H54 (cell line): ENCODE results near the gene TPMT.

ENCODE experiments used
- DNase-seq: peaks from one replicate; pipeline ENCODE4 v3.0.0; 2011; ENCODE audit warnings: low spot score, mixed read lengths; ENCODE audit not compliant: insufficient read length
- FAIRE-seq: peaks from 3 replicates; lab custom pipeline; 2011; peaks lifted over from hg19 to GRCh38; lab: Jason Lieb, UNC
- POLR2A ChIP-seq: IDR thresholded peaks from 2 replicates; pipeline ENCODE4 v1.6.1; 2011; ENCODE audit warnings: low read depth, mild to moderate bottlenecking, low read length

TPMT gene

DNA sequence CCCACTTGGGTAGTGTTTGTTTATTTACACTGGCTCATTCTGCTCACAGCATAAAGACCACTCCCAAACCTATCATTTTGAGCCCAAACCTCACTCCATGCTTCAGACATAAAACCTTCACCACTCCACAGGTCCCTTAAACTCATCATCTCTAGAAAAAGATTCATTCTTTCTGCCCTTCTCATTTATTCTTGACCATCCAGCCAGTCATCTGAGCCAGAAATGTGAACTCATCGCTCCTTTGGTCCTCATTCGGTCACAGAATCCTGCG is 12.4 kb downstream of the TPMT start:
- FAIRE-seq (no peak), DNase-seq (no peak)
- no peak for TF ChIP-seq POLR2A

DNA sequence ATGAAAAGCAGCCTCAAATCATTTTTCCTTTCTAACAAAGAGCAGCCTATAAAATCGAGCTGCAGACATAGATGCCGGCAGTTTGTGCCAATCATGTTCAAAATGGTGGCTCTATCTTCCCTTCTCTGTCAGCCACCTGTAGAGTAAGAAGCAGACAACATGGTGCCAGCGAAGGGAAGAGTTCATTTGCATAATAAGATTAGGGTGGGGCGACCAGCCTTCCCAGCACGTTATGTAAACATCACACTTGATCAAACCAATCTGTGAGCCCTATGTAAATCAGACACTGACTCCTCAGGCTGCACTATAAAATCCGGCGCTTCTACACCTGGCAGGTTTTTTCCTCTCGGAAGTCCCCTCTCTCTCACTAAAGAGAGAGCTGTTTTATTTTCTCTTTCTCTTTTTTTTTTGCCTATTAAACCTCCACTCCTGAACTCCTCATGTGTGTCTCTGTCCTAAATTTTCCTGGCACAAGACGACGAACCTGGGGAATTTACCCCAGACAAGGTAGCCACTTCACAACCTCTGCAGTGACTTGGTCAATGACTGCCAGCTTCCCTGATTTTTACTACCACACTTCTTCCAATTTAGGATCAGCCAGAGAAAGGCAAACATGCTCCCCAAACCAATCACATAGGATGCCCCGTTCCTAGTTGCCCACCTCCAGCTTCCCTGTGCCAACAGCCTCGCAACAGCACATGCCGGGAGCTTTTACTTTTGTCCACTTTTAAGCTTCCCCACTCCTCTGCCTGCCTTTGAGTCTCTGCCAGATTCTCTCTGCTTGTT is 12.9 kb downstream of the TPMT start:
- TF ChIP-seq POLR2A = no peak
- DNase-seq = no peak
- FAIRE-seq = no peak

DNA sequence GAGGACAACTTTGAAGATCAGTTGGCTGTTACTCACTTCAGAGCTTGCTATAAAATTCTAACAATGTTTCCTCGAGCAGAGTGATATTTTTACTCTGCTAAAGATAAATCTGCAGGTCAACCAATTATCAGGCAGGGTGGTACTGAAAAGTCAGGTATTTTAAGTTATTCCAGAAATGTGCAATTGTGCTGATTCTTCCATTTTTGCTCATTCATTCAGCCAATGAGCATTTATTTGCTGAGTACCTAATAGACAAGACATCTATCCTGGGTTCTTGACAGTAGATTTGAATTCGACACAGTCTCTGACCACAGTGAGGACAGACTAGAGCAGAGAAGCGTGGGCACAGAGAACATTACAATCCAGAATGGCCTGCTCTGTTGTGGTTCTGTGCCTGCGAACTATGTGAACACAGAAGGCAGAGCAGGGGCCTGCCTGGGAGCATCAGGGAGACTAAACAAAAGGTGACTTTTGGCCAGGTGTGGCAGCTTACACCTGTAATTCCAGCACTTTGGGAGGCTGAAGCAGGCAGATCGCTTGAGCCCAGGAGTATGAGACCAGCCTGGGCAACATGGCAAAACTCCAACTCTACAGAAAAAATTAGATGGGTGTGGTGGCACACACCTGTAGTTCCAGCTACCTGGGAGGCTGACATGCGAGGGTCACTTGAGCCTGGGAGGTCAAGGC is 14.8 kb downstream of the TPMT start:
- no peak for TF ChIP-seq POLR2A
- DNase-seq (no peak), FAIRE-seq (no peak)

DNA sequence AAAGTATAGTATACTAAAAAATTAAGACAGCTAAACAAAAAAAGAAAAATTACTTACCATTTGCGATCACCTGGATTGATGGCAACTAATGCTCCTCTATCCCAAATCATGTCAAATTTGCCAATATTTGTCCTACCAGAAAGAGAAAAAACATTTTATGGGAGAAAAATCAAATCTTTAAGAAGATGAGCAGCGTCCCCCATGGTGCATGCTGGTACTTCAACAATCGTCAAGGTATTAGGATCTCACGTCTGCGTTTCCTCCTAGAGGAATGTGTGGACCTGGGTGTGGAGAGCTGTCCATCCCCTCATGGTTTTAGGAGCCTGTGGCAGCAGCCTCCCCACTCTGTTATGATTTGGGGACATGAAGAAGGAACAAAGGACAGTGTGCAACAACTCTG is 16.0 kb downstream of the TPMT start:
- DNase-seq (no peak), FAIRE-seq (no peak)
- TF ChIP-seq POLR2A = no peak

DNA sequence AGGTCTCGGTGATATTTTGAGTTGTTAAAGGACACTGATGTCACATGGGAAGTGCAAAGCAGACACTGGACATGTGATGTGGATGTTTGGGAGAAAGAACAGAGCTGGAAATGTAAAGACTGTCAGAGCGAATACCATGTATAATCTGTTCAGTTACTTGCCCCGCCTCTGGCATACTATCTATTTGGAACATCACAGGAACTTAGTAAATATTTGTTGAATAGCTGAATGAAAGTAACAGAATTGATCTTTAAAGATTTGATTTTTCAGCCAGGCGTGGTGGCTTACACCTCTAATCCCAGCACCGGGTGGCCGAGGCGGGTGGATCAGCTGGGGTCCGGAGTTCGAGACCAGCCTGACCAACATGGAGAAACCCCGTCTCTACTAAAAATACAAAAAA is 18.6 kb downstream of the TPMT start:
- no peak for DNase-seq

DNA sequence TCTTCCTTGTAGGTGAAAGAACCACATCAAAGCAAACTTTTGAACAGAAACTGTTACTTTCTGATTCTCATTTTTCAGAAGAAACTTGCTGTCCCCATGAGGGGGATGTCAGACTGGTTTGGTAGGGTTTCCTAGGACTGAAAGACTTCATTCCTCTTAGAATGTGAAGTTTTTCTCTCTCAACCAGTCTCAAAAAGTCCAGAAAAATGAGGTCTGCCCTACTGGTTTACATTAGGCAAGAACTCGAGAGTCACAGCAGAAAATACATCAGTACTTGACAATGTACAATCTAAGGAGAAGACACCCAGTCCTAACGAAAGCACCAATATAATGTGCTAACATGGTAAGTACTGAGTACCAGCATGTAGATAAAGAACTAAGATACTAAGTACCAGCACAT is 19.7 kb downstream of the TPMT start:
- no peak for FAIRE-seq
- TF ChIP-seq POLR2A = no peak
- DNase-seq = no peak

More for the DNA sequence above, 18.6 kb downstream of the TPMT start:
- no peak for TF ChIP-seq POLR2A
- FAIRE-seq = no peak

DNA sequence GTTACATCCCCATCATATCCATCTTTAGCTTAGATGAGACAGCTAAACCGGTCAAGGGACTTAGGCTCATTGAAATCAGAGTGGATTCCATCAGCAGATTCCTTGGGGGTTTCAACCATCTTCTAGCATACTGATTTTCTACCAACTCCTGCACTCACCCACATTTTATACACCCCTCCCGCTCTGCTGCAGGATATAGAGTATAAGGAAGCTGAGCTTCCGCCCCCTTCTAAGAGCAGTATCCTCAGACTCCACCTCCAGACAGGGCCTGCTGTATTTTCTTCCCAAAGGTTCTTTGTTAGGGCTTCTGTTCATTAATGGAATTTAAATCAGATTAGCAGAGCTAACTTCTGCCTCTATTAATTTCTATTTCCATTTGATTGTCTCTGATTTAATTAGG is 22.5 kb downstream of the TPMT start:
- TF ChIP-seq POLR2A = no peak
- FAIRE-seq (no peak), DNase-seq (no peak)

DNA sequence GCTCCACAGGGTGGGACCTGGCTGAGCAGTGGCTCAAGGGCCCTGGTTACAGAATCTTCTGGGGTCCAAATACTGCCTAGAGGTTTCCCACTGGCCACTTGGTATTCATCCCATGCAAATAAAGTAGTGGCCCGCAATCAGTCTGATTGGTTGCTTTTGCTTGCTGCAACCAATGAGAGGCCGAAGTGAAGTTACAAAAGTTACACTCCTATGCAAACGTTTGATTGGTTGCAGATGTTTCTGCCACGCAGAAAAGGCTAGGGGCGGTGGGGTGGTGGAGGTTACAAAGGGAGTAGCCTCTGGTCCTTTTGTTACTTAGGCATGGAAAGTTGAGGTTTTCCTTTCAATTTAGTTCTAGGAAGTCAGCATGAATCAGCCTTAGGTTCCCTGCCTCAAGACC is 28.8 kb downstream of the TPMT start:
- FAIRE-seq = no peak

DNA sequence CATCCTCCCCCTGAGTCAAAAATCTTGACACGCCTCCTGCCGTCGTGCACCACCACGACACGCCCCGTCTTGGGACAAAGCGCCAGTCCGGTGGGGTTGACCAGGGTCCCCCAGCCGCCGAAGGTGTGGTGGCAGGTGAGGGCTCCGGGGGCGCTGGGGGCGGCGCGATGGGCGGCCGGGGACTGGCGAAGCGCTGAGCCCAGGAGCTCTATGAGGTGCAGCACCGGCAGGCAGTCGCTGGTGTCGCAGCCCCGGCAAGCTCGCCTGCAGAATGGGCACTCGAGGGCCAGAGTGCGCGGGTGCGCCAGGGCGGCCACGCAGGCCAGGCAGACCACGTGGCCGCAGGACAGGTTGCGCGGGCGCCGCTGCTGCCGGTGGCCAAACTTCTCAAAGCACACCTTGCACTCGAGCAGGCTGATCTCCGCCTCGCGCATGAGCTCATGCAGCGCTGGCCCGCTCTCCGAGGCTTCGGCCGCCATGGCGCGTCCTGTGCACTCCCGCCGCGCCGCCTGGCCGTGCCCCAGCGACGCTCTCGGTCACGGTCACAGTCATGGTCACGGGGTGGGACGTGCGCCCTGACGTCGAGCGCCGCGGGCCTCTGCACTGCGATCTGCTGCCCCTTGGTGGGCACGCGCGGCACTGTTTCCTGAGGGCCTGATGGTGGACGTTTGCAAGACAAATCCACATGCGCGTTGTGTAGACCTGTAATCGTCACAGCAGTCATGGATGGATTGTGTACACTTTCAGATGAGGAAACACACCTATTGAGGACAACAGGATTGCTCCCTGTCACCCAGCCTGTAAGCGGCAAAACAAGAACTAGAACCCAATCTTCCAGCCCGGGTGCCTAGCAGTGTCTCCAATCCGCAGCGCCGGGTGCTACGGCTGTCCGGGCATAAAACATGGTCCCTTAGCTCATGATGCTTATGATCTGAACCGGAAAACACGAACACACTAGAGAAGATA is 32.5 kb downstream of the TPMT start, which contains the start of gene NHLRC1:
NHLRC1 (minus strand) TSS at position 550 of the 966 bp plus-strand sequence; CDS start at position 479, 71 bp downstream.
- no peak for DNase-seq
- no peak for TF ChIP-seq POLR2A
- FAIRE-seq = no peak

More for the DNA sequence above, 28.8 kb downstream of the TPMT start:
- TF ChIP-seq POLR2A = no peak
- DNase-seq = no peak

DNA sequence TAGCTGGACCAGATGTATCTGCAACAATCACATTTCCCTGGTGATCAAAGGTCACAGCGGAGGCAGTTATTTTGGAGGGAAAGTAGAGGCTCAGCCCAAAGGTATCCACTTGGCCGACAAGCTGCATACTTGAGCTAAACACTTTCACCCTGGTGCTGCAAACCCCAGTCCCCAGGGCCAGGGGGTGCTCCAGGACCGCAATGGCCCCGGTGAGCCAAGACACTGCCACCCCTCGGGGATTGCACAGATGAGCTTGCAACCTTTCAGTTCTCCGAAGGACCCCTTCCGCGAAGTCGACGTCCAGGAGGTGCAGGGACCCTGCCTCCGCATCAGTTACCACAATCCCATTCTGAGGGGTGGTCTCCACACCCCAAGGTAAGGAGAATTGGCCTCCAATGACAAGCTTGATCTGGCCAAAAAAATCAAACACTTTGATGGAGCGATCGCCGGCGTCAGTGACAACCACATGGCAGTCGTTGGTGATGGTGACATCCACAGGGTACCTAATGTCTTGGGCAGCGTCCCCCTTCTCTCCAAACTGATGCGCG is 33.2 kb downstream of the TPMT start:
- FAIRE-seq (no peak), DNase-seq (no peak)
- no peak for TF ChIP-seq POLR2A

DNA sequence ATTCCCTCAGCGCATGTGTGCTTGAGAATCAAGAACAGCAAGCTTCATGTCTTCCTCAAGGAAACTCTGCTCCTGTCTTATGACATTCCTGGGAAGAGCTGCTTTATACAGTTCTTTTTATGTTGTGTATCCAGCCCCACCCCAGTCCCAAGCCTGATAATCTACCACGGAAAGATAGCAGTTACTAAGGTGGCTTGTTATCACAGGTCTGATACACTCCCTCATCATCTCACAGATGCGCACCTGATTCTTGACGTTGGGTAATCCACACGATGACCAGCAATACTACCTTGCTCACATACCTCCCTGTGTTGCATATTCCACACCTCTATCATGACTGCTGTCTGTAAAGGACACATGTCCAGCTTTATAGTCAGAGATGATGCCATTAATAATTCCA is 35.6 kb downstream of the TPMT start:
- FAIRE-seq = no peak

DNA sequence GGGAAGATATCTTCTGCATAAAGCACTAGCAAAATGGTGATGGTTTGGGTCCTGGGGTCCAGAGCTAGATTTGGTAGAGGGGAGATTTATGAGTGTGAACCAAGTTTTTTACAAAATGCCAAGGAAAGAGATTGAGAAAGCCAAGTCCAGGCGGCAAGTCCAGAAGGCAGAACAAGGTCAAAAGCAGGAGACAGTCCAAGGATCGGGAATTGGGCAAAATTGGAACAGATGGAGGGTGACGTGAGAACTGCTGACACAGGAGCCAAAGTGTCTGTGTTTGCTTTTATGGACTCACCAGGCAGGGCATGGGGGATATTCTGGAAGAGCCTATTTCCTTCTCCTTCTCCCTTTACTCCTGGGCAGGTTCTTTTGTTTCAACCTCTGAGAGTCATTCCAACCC is 36.5 kb downstream of the TPMT start:
- FAIRE-seq (no peak), DNase-seq (no peak)
- TF ChIP-seq POLR2A = no peak

More for the DNA sequence above, 35.6 kb downstream of the TPMT start:
- TF ChIP-seq POLR2A = no peak
- no peak for DNase-seq

DNA sequence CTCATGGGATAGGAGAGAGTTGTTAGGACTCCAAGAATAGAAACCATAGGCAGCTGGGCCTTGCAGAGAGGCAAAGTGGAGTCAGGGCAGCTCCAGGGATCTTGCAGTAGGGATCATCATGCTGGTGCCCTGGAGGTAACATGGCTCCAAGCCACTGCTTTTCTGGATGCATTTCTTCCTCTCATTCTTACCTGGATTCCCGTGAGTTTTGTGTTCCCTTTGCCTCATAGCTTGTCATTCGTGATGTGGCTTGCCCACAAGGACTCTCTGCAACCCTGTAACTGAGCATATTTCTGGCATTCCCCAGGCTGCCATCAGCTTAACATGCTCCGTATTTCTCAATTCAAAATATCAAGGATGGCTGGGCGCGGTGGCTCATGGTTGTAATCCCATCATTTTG is 37.7 kb downstream of the TPMT start:
- no peak for TF ChIP-seq POLR2A
- FAIRE-seq = no peak
- no peak for DNase-seq
